ENCODE results near the gene LRGUK. TPM values are rescaled to one million over a fixed set of nuclear protein-coding genes. Genes with fewer than 3 reads are reported as not detected.

LRGUK gene
- total RNA-seq, 1 donor from 2014 or later: 0.20 TPM

GRCh38 chr7:134182078-134182477 is 54.9 kb downstream of the LRGUK start:
- TF ChIP-seq CTCF (IDR thresholded peaks at IDR 0.05): no peak
- H3K27ac Mint-ChIP-seq (ENCODE audit: unreplicated experiment): no peak overlapping the region
- no peak overlapping the region for H3K4me3 Mint-ChIP-seq (ENCODE audit: unreplicated experiment)
- no peaks in the 10 kb centered on the region for H3K4me1 Mint-ChIP-seq (ENCODE audit: low read depth)
- H3K36me3 Mint-ChIP-seq (ENCODE audit: low read depth): no peaks in the 10 kb centered on the region
- H3K27me3 Mint-ChIP-seq (ENCODE audit: low read depth): no peaks in the 10 kb centered on the region
- H3K9me3 Mint-ChIP-seq (ENCODE audit: low read depth): peaks cover 2% of the 10 kb centered on the region
- DNase-seq (ENCODE audit: low spot score): no peak

GRCh38 chr7:134184767-134185166 is 57.6 kb downstream of the LRGUK start:
- no peak for TF ChIP-seq CTCF (IDR thresholded peaks at IDR 0.05)
- H3K27me3 Mint-ChIP-seq (ENCODE audit: low read depth): no peaks in the 10 kb centered on the region
- H3K4me3 Mint-ChIP-seq (ENCODE audit: unreplicated experiment): no peak overlapping the region
- H3K27ac Mint-ChIP-seq (ENCODE audit: unreplicated experiment): no peak overlapping the region
- no peak for DNase-seq (ENCODE audit: low spot score)
- H3K36me3 Mint-ChIP-seq (ENCODE audit: low read depth): no peaks in the 10 kb centered on the region
- peaks cover 2% of the 10 kb centered on the region for H3K9me3 Mint-ChIP-seq (ENCODE audit: low read depth)
- H3K4me1 Mint-ChIP-seq (ENCODE audit: low read depth): no peaks in the 10 kb centered on the region

DNA sequence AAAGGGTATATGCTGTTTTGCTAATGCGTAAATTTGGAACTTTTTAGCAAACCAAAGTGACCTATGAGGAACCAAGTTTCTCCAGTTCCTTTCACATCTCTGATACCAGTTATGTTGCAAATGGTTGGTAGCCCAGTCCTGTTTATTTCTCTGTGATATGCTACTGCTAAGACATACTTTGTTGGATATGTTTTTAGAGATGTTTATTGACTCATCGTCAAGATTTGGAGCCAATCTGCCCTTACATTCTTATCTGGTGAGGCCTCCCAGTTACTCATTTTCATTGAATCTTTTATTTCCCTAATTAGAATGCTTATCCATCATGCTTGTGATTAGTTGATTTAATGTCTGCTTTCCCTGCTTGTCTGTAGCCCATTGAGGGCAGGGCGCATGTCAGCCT is 58.9 kb downstream of the LRGUK start:
- H3K4me1 Mint-ChIP-seq (ENCODE audit: low read depth): no peaks in the 10 kb centered on the region
- H3K27ac Mint-ChIP-seq (ENCODE audit: unreplicated experiment): no peak overlapping the region
- no peaks in the 10 kb centered on the region for H3K27me3 Mint-ChIP-seq (ENCODE audit: low read depth)
- no peaks in the 10 kb centered on the region for H3K36me3 Mint-ChIP-seq (ENCODE audit: low read depth)
- no peak overlapping the region for H3K4me3 Mint-ChIP-seq (ENCODE audit: unreplicated experiment)
- no peaks in the 10 kb centered on the region for H3K9me3 Mint-ChIP-seq (ENCODE audit: low read depth)
- TF ChIP-seq CTCF (IDR thresholded peaks at IDR 0.05): no peak
- DNase-seq (ENCODE audit: low spot score): no peak

- Mint-ChIP-seq H3K27me3 (ENCODE audit: low read depth) (no peaks in the 10 kb centered on the region), H3K27ac (ENCODE audit: unreplicated experiment) (no peak overlapping the region), H3K9me3 (ENCODE audit: low read depth) (no peaks in the 10 kb centered on the region), H3K4me3 (ENCODE audit: unreplicated experiment) (no peak overlapping the region), H3K36me3 (ENCODE audit: low read depth) (no peaks in the 10 kb centered on the region), H3K4me1 (ENCODE audit: low read depth) (no peaks in the 10 kb centered on the region)
- no peak for TF ChIP-seq CTCF (IDR thresholded peaks at IDR 0.05)
- no peak for DNase-seq (ENCODE audit: low spot score)
Observed at GRCh38 chr7:134186801-134187200, 59.7 kb downstream of the LRGUK start.

- no peaks in the 10 kb centered on the region for H3K27me3 Mint-ChIP-seq (ENCODE audit: low read depth)
- no peak overlapping the region for H3K27ac Mint-ChIP-seq (ENCODE audit: unreplicated experiment)
Observed at GRCh38 chr7:134187893-134188292, 60.8 kb downstream of the LRGUK start.

More at GRCh38 chr7:134187893-134188292, 60.8 kb downstream of the LRGUK start:
- Mint-ChIP-seq H3K4me1 (ENCODE audit: low read depth) (no peaks in the 10 kb centered on the region), H3K4me3 (ENCODE audit: unreplicated experiment) (no peak overlapping the region), H3K9me3 (ENCODE audit: low read depth) (no peaks in the 10 kb centered on the region), H3K36me3 (ENCODE audit: low read depth) (no peaks in the 10 kb centered on the region)
- DNase-seq (ENCODE audit: low spot score): no peak
- TF ChIP-seq CTCF (IDR thresholded peaks at IDR 0.05): no peak

Data from chondrocyte (in vitro differentiated cells).